A673 (cell line): ENCODE results near the gene NFATC2.

Experiments
- CTCF ChIP-seq: fragments of 300-800, 200-600 bp; sonication (generic); conservative IDR thresholded peaks from 2 replicates; pipeline ENCODE4 v1.5.1; 2017; ENCODE audit warnings: low read depth, mild to moderate bottlenecking, antibody characterized with exemption, low read length, moderate library complexity, mixed read lengths
- EZH2 ChIP-seq: fragments of 200-600 bp; sonication (generic); IDR thresholded peaks from 2 replicates; pipeline ENCODE4 v1.6.1; 2017; ENCODE audit warnings: borderline replicate concordance, low read depth, mild to moderate bottlenecking, mixed read lengths, antibody characterized with exemption, low read length; ENCODE audit not compliant: poor library complexity, severe bottlenecking

- TF ChIP-seq CTCF = no peak
- TF ChIP-seq EZH2 = no peak
These were observed 44.6 kb upstream of the NFATC2 start for GRCh38 chr20:51587145-51587544.
